Endothelial cell of umbilical vein (primary cell): Measurements from ENCODE around the gene CETP. TPM values are rescaled to one million over a fixed set of nuclear protein-coding genes. Genes with fewer than 3 reads are reported as not detected.

Experiments
- BruUV-seq: library from RNA; stranded (reverse); fragments of 400-500 nt; replicated peaks from 2 replicates; lab custom pipeline; 2021; lab: Mats Ljungman, UMichigan
- CTCF ChIA-PET: fragments of 300-600, 350-600 bp; sonication (Branson Sonifier 250); formaldehyde crosslinking; loops from one replicate; lab custom pipeline; 2021; ENCODE audit warnings: antibody characterized with exemption, inconsistent platforms; lab: Charles Lee
- POLR2A ChIA-PET: fragments of 300-600, 350-600 bp; sonication (Branson Sonifier 250); formaldehyde crosslinking; loops from one replicate; lab custom pipeline; 2021; ENCODE audit warnings: antibody characterized with exemption, inconsistent platforms; lab: Charles Lee
- DNase-seq: peaks from one replicate; pipeline ENCODE4 v3.0.0-alpha.2; 2011; ENCODE audit warnings: low read depth, low spot score
- FAIRE-seq: peaks from 2 replicates; lab custom pipeline; 2011; peaks lifted over from hg19 to GRCh38; lab: Jason Lieb, UNC
- H2AFZ ChIP-seq: 2 replicates; pipeline ENCODE4 v1.6.0; 2012; ENCODE audit warnings: low read depth, low read length, control low read depth, inconsistent platforms
- H3K27ac ChIP-seq: 2 replicates; pipeline ENCODE4 v1.5.1; 2011; ENCODE audit warnings: low read depth, mild to moderate bottlenecking, control low read depth, low read length, moderate library complexity; ENCODE audit not compliant: insufficient read depth
- H3K27me3 ChIP-seq, 2 experiments: 2 replicates each; pipeline versions ENCODE4 v1.6.0 to v1.6.1; 2011; ENCODE audit warnings: low read length in 2 of 2, mixed read lengths in 1 of 2; ENCODE audit not compliant: control insufficient read depth in 2 of 2, insufficient read depth in 2 of 2
- H3K36me3 ChIP-seq, 2 experiments: 2 replicates in 1 of 2; 3 replicates in 1 of 2; pipeline ENCODE4 v1.5.1; 2011; ENCODE audit warnings: low read length in 2 of 2, mild to moderate bottlenecking in 1 of 2, moderate library complexity in 1 of 2; ENCODE audit not compliant: control insufficient read depth in 2 of 2, insufficient read depth in 2 of 2; ENCODE audit errors: extremely low read depth in 1 of 2
- H3K4me1 ChIP-seq: 3 replicates; pipeline ENCODE4 v1.5.1; 2011; ENCODE audit warnings: mild to moderate bottlenecking, low read length; ENCODE audit not compliant: control insufficient read depth, insufficient read depth; ENCODE audit errors: extremely low read depth
- H3K4me2 ChIP-seq: 2 replicates; pipeline ENCODE4 v1.6.1; 2011; ENCODE audit warnings: low read length, control low read depth, mixed read lengths; ENCODE audit not compliant: insufficient read depth
- H3K4me3 ChIP-seq, 3 experiments: fragments of 200-600 bp in 1 of 3; sonication (generic), shearing (Covaris generic) in 1 of 3; replicated peaks in 1 of 3; 2 replicates each; pipeline ENCODE4 v1.5.1; 2011 to 2016; ENCODE audit warnings: control low read depth in 3 of 3, low read length in 3 of 3, mild to moderate bottlenecking in 2 of 3, inconsistent platforms in 1 of 3, low read depth in 1 of 3, moderate library complexity in 1 of 3; ENCODE audit not compliant: insufficient read depth in 1 of 3
- H3K79me2 ChIP-seq: 2 replicates; pipeline ENCODE4 v1.6.0; 2012; ENCODE audit warnings: low read length, inconsistent platforms; ENCODE audit not compliant: control insufficient read depth, insufficient read depth
- H3K9ac ChIP-seq: replicated peaks from 2 replicates; pipeline ENCODE3; 2011; ENCODE audit warnings: low read length, control low read depth; ENCODE audit not compliant: insufficient read depth; ENCODE audit errors: extremely low read depth
- H3K9me1 ChIP-seq: replicated peaks from 3 replicates; pipeline ENCODE4 v1.6.0; 2011; ENCODE audit warnings: mild to moderate bottlenecking, low read length; ENCODE audit not compliant: control insufficient read depth, insufficient read depth; ENCODE audit errors: extremely low read depth
- H3K9me3 ChIP-seq: replicated peaks from 2 replicates; pipeline ENCODE4 v1.5.1; 2012; ENCODE audit warnings: low read length, inconsistent platforms; ENCODE audit not compliant: control insufficient read depth, insufficient read depth
- H4K20me1 ChIP-seq: replicated peaks from 2 replicates; pipeline ENCODE3; 2011; ENCODE audit warnings: mild to moderate bottlenecking, low read length; ENCODE audit not compliant: control insufficient read depth, insufficient read depth; ENCODE audit errors: extremely low read depth
- CTCF ChIP-seq, 2 donors: IDR thresholded peaks; 1 replicate in 1 of 2; 2 replicates in 1 of 2; pipeline ENCODE4 v1.5.1; 2011; ENCODE audit warnings: low read length in 2 of 2, mild to moderate bottlenecking in 2 of 2, moderate library complexity in 2 of 2, control low read depth in 1 of 2, inconsistent platforms in 1 of 2, low read depth in 1 of 2; ENCODE audit not compliant: insufficient read depth in 1 of 2; ENCODE audit errors: extremely low read depth in 1 of 2
- EZH2 ChIP-seq: IDR thresholded peaks from 2 replicates; pipeline ENCODE4 v1.6.1; 2012; ENCODE audit warnings: borderline replicate concordance, low read depth, mild to moderate bottlenecking, moderate library complexity, low read length, inconsistent platforms; ENCODE audit not compliant: severe bottlenecking
- FOS ChIP-seq: IDR thresholded peaks from 2 replicates; pipeline ENCODE4 v1.6.1; 2011; ENCODE audit warnings: mild to moderate bottlenecking, low read length, moderate library complexity, borderline replicate concordance; ENCODE audit not compliant: insufficient read depth
- GATA2 ChIP-seq: IDR thresholded peaks from 2 replicates; pipeline ENCODE4 v1.7.0; 2011; ENCODE audit warnings: low read depth, mild to moderate bottlenecking, moderate library complexity, mixed read lengths, low read length; ENCODE audit not compliant: insufficient read length, insufficient read depth
- JUN ChIP-seq: IDR thresholded peaks from 2 replicates; pipeline ENCODE4 v1.6.1; 2011; ENCODE audit warnings: borderline replicate concordance, low read depth; ENCODE audit not compliant: insufficient read length, insufficient read depth
- MAX ChIP-seq: IDR thresholded peaks from 2 replicates; pipeline ENCODE4 v1.6.1; 2011; ENCODE audit not compliant: insufficient read depth, insufficient read length
- MYC ChIP-seq: IDR thresholded peaks from one replicate; pipeline ENCODE4 v1.6.1; 2011; ENCODE audit warnings: mild to moderate bottlenecking, low read depth, low read length
- POLR2A ChIP-seq: IDR thresholded peaks from 2 replicates; pipeline ENCODE4 v1.6.1; 2012; ENCODE audit warnings: low read depth, mild to moderate bottlenecking, control low read depth, low read length
- POLR2AphosphoS5 ChIP-seq: IDR thresholded peaks from 2 replicates; pipeline ENCODE4 v1.6.1; 2012; ENCODE audit warnings: low read depth, mild to moderate bottlenecking, control low read depth, low read length, moderate library complexity; ENCODE audit not compliant: insufficient read depth
- dilution Hi-C: fragments of 300-500 bp; cut with MboI; formaldehyde crosslinking; loops from one replicate; pipeline ENCODE4 v1.15.0; 2019; ENCODE audit warnings: low sequenced_read_pairs; ENCODE audit not compliant: extremely low pct_ligation_motif_present
- intact Hi-C: fragments of 100-400 bp; cut with micrococcal nuclease; formaldehyde crosslinking; loops from one replicate; pipeline ENCODE4 v1.10.0; 2022
- polyA plus RNA-seq, 4 experiments: library from polyadenylated mRNA; depleted of rRNA in 3 of 4; stranded (reverse) in 3 of 4; unstranded in 1 of 4; fragments of >200 nt; gene quantifications; 2 replicates each; pipeline versions ENCODE4 v1.2.1 to v1.2.3, GENCODE V29; 2011 to 2012; ENCODE audit warnings: missing spikeins in 1 of 4
- total RNA-seq: library from RNA; stranded (reverse); gene quantifications from 2 replicates; pipeline ENCODE4 v1.2.3, GENCODE V29; 2021

CETP gene
- total and polyA plus RNA-seq, 2 donors (not counting 3 experiments of a cell fraction or from before 2014, with no cell fraction given) = 2.2 to 2.8 TPM

GRCh38 chr16:56914896-56915295, 46.9 kb upstream of the CETP start:
- POLR2A ChIA-PET = interaction anchor here (0.6 to 1.4 kb wide), 2 partner anchors 17 to 499 kb away, joined by 3 to 4 read pairs; partner anchors contain the start of gene HERPUD1
- peaks cover 17% of the 10 kb centered on the region for H3K4me1 ChIP-seq
- TF ChIP-seq MYC = no peak
- no peak for TF ChIP-seq MAX
- TF ChIP-seq POLR2AphosphoS5 = no peak
- TF ChIP-seq GATA2 = no peak
- no peak for TF ChIP-seq FOS
- TF ChIP-seq POLR2A = no peak
- TF ChIP-seq CTCF (IDR thresholded peaks at IDR 0.05; ENCODE audit: extremely low read depth in 1 of 2, insufficient read depth in 1 of 2, low read depth in 1 of 2, low read length in 2 of 2) = no peak
- no peak for TF ChIP-seq JUN
- no peak for TF ChIP-seq EZH2
- no peak overlapping the region for H3K27ac ChIP-seq
- CTCF ChIA-PET = interaction anchor here (1.0 kb wide), 1 partner anchor 24 kb away, joined by 3 read pairs; no protein-coding TSS in a partner anchor
- DNase-seq = no peak
- no peak overlapping the region for H3K4me3 ChIP-seq
- intact Hi-C loops = loop anchor here (1.0 kb wide), 1 partner anchor 17 kb away; the partner anchor contains the start of gene HERPUD1
- no TSS peak for BruUV-seq
- H3K9me3 ChIP-seq = no peaks in the 10 kb centered on the region
- dilution Hi-C loops = no loop called here
- FAIRE-seq = no peak
- H3K9me1 ChIP-seq = no peaks in the 10 kb centered on the region
- no peaks in the 10 kb centered on the region for H3K79me2 ChIP-seq
- no peak overlapping the region for H3K9ac ChIP-seq
- no peaks in the 10 kb centered on the region for H3K36me3 ChIP-seq
- H3K27me3 ChIP-seq = peaks cover 5 to 10% of the 10 kb centered on the region in 2 experiments
- peak overlapping the region; percentile 75 for H2AFZ ChIP-seq
- H3K4me2 ChIP-seq = peak overlapping the region; percentile 73
- H4K20me1 ChIP-seq = no peaks in the 10 kb centered on the region
